Measurements from ENCODE around the gene RYR1.

Gene RYR1

GRCh38 chr19:38523319-38523718 lies 89.8 kb downstream of the RYR1 start (continued):
- TF ChIP-seq ZNF211 (tag by site-specific recombination; IDR thresholded peaks at IDR 0.05; ENCODE audit: low read depth) (peak; percentile 23; the same call in 1 of the 2 replicates), ZNF19 (tag by site-specific recombination; IDR thresholded peaks at IDR 0.05; ENCODE audit: low read depth) (no peak), ZNF621 (tag by site-specific recombination; IDR thresholded peaks at IDR 0.05) (0 out of 2 replicates have a peak, but pooled peaks have one; percentile 57), ZNF202 (tag by site-specific recombination; IDR thresholded peaks at IDR 0.05; ENCODE audit: borderline replicate concordance) (peak; percentile 22; the same call in 1 of the 2 replicates), ZBTB49 (tag by site-specific recombination; IDR thresholded peaks at IDR 0.05; ENCODE audit: low read depth) (no peak), ZNF24 (tag by site-specific recombination; IDR thresholded peaks at IDR 0.05) (no peak), BCL11B (tag by site-specific recombination; IDR thresholded peaks at IDR 0.05; ENCODE audit: low read depth) (no peak), HOXC10 (CRISPR knock-in tag; IDR thresholded peaks at IDR 0.05) (no peak), PRDM4 (tag by site-specific recombination; IDR thresholded peaks at IDR 0.05) (no peak), ZNF624 (tag by site-specific recombination; IDR thresholded peaks at IDR 0.05) (no peak)

GRCh38 chr19:38524369-38524768 lies 90.9 kb downstream of the RYR1 start:
- POLR2A ChIA-PET: no interaction called here
- Histone ChIP-seq H3K9me3 (ENCODE audit: control insufficient read depth, insufficient read depth, low read depth, low read length) (no peaks in the 10 kb centered on the region), H3K36me3 (ENCODE audit: control insufficient read depth in 2 of 2, insufficient read depth in 1 of 2, low read length in 2 of 2) (no peaks in the 10 kb centered on the region; a peak in 1 of 3 replicates), H3K4me3 (ENCODE audit: low read depth, low read length) (no peak overlapping the region), H3K4me1 (ENCODE audit: control insufficient read depth, insufficient read depth, low read length) (no peaks in the 10 kb centered on the region), H3K27ac (ENCODE audit: extremely low read depth, low read depth, low read length) (no peak overlapping the region)
- TF ChIP-seq ZNF600 (tag by site-specific recombination; IDR thresholded peaks at IDR 0.05): peak; percentile 69
- TF ChIP-seq ZNF544 (tag by site-specific recombination; IDR thresholded peaks at IDR 0.05): no peak
- no peak for TF ChIP-seq ZNF214 (tag by site-specific recombination; IDR thresholded peaks at IDR 0.05; ENCODE audit: borderline replicate concordance)
- TF ChIP-seq ZNF132 (tag by site-specific recombination; IDR thresholded peaks at IDR 0.05; ENCODE audit: borderline replicate concordance): no peak
- TF ChIP-seq ZNF692 (tag by site-specific recombination; IDR thresholded peaks at IDR 0.05): no peak
- CTCF ChIA-PET: interaction anchor here (2.4 kb wide), 1 partner anchor 9 kb away, joined by 11 read pairs; no protein-coding TSS in a partner anchor

- POLR2A ChIA-PET: no interaction called here
- CTCF ChIA-PET: interaction anchor here (2.4 kb wide), 1 partner anchor 10 kb away, joined by 11 read pairs; no protein-coding TSS in a partner anchor
- no peak overlapping the region for H3K27ac ChIP-seq (ENCODE audit: extremely low read depth, low read depth, low read length)
- H3K4me3 ChIP-seq (ENCODE audit: low read depth, low read length): no peak overlapping the region
- H3K4me1 ChIP-seq (ENCODE audit: control insufficient read depth, insufficient read depth, low read length): no peaks in the 10 kb centered on the region
- H3K36me3 ChIP-seq (ENCODE audit: control insufficient read depth in 2 of 2, insufficient read depth in 1 of 2, low read length in 2 of 2): no peaks in the 10 kb centered on the region; a peak in 1 of 3 replicates
- no peaks in the 10 kb centered on the region for H3K9me3 ChIP-seq (ENCODE audit: control insufficient read depth, insufficient read depth, low read depth, low read length)
- TF ChIP-seq ZNF792 (tag by site-specific recombination; IDR thresholded peaks at IDR 0.05) (no peak), ZBTB44 (tag by site-specific recombination; IDR thresholded peaks at IDR 0.05) (no peak), ZNF223 (tag by site-specific recombination; IDR thresholded peaks at IDR 0.05) (no peak), ZNF184 (tag by site-specific recombination; IDR thresholded peaks at IDR 0.05) (no peak), ZNF561 (tag by site-specific recombination; IDR thresholded peaks at IDR 0.05; ENCODE audit: borderline replicate concordance) (no peak), ZNF660 (tag by site-specific recombination; IDR thresholded peaks at IDR 0.05) (no peak), ZNF16 (tag by site-specific recombination; IDR thresholded peaks at IDR 0.05; ENCODE audit: low read depth) (no peak), ZNF549 (tag by site-specific recombination; IDR thresholded peaks at IDR 0.05) (no peak), ZNF621 (tag by site-specific recombination; IDR thresholded peaks at IDR 0.05) (no peak), ZNF350 (tag by site-specific recombination; IDR thresholded peaks at IDR 0.05) (no peak), ZNF366 (tag by site-specific recombination; conservative IDR thresholded peaks at IDR 0.05) (no peak), ZNF510 (tag by site-specific recombination; IDR thresholded peaks at IDR 0.05; ENCODE audit: insufficient replicate concordance) (no peak)
Measured at GRCh38 chr19:38524994-38525634, 91.6 kb downstream of the RYR1 start.

Data from HEK293 (cell line).